MG63 (cell line): ENCODE measurements around the gene GSK3A. TPM values are rescaled to one million over a fixed set of nuclear protein-coding genes. Genes with fewer than 3 reads are reported as not detected.

Experiments
- DNase-seq: peaks from one replicate; pipeline ENCODE4 v3.0.0-alpha.2; 2020
- H3K27me3 ChIP-seq: fragments of 250-450 bp; sonication (Bioruptor Pico); 2 replicates; pipeline ENCODE4 v1.5.1; 2020; ENCODE audit warnings: mild to moderate bottlenecking, moderate library complexity
- H3K36me3 ChIP-seq: fragments of 250-450 bp; sonication (Bioruptor Pico); 2 replicates; pipeline ENCODE4 v1.5.1; 2020; ENCODE audit warnings: mild to moderate bottlenecking, moderate library complexity
- H3K4me3 ChIP-seq: fragments of 250-450 bp; sonication (Bioruptor Pico); 2 replicates; pipeline ENCODE4 v1.5.1; 2020; ENCODE audit warnings: mild to moderate bottlenecking, moderate library complexity
- H3K9me3 ChIP-seq: fragments of 250-450 bp; sonication (Bioruptor Pico); 2 replicates; pipeline ENCODE4 v1.5.1; 2020; ENCODE audit warnings: mild to moderate bottlenecking, moderate library complexity
- total RNA-seq: library from RNA; depleted of rRNA; stranded (reverse); fragments of >200 nt; shearing (Covaris generic); gene quantifications from 2 replicates; pipeline ENCODE4 v1.2.3, GENCODE V29; 2014; ENCODE audit warnings: low replicate concordance

The GSK3A gene
- total RNA-seq, 1 experiment from 2014 or later = 27.3 TPM

DNA sequence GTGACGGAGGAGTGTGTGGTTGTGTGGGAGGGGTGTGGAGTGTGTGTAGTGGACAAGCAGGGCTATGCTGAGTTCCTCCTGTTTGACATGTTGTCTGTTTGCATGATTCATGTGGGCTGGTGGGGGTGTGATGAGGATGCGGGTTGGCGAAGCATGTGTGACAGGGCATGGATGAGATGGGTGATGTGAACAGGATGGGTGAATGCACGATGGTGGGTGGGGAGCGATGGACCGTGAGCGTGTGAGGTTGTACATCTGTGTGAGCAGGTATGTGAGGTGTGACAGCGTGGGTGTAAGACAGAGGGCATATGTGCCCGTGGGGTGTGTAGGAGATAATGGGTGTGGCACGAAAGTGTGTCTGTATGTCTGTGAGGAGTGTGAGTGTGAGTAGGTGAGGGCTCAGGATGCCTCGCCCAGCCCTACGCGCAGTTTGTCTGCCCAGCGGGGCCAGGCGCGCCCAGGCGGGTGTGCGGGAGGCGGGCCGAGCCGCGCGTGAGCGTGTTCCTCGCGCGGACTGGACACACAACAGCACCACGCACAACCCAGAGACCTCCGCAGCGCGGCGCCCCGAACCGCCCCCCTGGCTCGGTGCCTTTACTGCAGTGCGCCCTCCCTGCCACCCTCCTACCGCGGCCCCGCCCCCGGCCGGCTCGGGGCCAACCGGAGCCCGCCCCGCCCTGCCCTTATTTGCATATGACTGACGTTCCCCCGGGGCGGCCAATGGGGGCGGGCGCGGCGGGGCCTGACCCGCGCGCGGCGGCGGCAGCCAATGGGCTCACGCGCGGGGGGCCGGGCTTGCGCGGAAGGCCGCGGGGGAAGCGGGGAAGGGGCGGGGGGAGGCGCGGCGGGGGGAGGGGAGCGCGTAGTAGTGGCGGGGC lies 41.0 kb upstream of the GSK3A start:
- no peaks in the 10 kb centered on the region for H3K9me3 ChIP-seq
- H3K4me3 ChIP-seq = peak overlapping the region; percentile 34
- H3K36me3 ChIP-seq = peaks cover 27% of the 10 kb centered on the region
- DNase-seq = peak; percentile 97
- no peaks in the 10 kb centered on the region for H3K27me3 ChIP-seq

DNA sequence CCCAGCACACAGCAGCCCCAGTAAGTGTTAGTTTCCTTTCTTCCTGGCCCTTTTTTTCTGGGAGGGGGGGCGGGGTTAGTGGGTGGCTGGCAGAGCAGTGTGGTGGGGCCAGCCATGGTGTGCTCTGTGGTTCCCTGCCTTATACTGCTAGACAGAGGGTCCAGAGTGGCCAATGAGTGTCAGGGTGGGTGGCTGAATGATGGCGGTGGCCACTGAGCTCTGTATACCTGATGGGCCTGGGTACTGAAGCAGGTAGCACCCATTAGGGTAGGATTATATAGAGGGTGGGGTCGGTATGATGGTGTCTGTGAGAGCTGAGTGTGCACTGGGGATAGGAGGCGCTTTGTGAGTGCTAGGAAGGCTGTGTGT lies 40.4 kb upstream of the GSK3A start:
- no peak for DNase-seq
- H3K27me3 ChIP-seq = no peaks in the 10 kb centered on the region
- H3K9me3 ChIP-seq = no peaks in the 10 kb centered on the region
- H3K4me3 ChIP-seq = no peak overlapping the region
- H3K36me3 ChIP-seq = peaks cover 21% of the 10 kb centered on the region

DNA sequence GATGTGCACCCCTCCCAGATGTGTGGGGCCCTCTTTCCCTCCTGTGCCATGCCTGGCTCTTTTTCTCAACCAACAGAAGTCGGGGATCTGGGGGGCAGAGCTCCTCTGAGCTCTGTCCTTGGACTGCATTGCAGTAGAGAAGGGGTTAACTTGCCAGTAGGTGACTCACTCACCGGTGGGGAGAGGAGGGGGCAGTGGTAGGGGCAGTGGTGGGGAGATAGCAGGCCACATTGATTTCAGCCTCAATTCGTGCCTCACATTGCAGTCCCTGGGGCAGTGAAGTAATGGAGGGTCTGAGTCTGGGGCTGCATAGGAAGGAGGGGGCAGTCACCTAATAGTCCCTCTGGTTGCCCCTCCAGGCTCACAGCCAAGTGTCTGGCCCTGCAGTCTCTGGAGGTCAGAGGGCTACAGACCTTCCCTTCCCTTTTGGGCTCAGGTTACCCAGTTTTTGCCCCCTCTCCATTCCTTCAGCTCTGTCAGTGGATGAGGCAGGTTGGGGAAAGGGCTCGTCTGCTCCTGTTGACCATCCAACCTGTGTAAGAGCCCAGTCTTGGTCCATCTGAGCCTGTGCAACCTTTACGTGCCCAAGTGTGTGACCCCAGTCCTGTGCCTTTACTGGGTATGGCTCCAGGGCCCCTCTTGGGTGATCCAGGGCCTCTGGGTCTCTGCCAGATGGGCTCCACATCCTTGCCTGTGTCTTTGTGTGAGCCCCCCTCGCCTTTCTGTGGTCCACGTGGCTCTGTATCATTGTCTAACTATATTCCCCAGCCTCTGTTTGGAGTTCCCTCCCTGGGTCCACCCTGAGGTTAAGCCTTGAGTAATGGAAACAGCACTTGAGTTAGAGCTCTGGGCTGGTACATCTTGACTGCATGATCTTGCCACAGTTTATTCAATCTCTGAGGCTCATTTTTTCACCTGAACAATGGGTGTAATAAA lies 39.7 kb upstream of the GSK3A start:
- H3K36me3 ChIP-seq = peaks cover 14% of the 10 kb centered on the region
- H3K27me3 ChIP-seq = no peaks in the 10 kb centered on the region
- H3K4me3 ChIP-seq = peak overlapping the region; percentile 67
- DNase-seq = peak; percentile 79
- no peaks in the 10 kb centered on the region for H3K9me3 ChIP-seq

DNA sequence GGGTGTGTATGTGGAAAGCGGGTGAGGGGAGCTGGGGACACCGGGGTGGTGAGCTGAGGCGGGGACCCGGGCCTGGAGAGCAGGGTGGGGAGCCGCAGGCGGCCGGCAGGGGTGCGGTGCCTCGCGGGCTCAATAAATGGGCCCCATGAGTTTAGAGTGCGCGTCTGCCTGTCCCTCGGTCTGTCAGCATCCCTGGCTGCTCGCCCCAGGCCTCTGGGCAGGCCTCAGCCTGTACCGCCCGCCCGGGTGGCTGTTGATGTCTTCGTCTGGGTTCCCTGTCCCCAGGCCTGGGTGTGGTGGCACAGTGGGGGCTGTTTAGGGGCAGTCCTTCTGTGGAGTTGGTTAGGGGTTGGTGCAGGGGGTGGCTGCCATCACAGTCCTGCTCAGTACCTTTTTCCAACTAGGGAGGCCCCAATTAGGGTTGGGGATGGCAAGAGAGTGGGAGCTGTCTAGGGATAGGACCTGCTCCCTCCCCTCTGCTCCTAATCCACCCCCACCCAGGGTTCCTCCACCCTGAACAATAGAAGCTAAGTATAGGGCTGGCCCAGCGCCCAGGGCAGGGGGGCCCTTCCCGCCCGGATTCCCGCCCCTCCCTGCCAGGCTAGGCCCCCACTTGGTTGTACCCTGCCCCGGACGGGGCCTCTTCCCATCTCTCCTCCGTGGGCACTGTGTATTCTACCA lies 38.9 kb upstream of the GSK3A start:
- DNase-seq = peak; percentile 86
- H3K36me3 ChIP-seq = peaks cover 14% of the 10 kb centered on the region
- H3K9me3 ChIP-seq = no peaks in the 10 kb centered on the region
- peak overlapping the region; percentile 67 for H3K4me3 ChIP-seq
- H3K27me3 ChIP-seq = no peaks in the 10 kb centered on the region

GRCh38 chr19:42280815-42281145 lies 38.4 kb upstream of the GSK3A start:
- H3K27me3 ChIP-seq = no peaks in the 10 kb centered on the region
- peak; percentile 91 for DNase-seq

DNA sequence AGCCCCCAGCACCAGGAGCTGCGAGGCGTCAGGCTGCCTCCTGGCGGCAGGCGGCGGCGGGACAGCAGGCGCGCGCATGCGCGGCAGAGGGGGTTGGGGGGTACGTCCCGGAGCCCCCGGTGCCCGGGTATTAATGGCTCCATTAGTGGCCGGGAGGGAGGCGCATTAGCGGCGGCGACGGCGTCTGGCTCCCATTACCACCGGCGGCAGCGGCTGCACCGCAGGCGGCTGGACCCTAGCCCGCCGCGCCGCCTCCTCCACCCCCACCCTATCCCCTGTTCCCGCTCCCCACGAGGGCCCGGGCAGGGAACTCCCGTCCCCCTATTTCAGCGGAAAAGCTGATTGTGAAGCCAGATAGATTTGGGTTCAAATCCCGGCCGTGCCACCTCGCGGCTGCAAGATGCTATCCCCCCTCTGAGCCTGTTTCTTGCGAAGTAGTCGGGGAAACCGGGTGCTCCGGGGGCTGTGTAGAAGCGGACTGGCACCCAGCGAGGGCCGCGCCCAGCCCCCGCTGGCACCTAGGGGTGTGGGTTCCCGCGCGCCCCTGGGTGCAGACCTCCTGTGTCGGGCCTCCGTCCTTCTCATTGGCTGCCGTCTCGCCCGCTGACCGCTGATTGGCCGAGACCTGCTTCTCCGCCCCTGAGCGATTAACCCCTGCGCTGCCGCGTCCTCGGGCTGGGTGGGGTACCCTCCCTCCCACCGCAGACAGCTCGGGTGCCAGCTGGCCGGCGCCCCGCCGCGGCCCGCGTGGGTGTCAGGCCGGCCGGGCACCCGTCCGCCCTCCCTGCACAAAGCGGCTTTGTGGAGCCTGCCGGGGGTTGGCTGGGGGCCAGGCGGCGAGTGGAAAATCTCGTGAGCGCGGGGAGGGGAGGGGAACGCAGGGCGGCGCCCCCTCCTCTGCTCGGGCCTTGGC lies 37.8 kb upstream of the GSK3A start:
- Histone ChIP-seq H3K27me3 (no peaks in the 10 kb centered on the region), H3K9me3 (no peaks in the 10 kb centered on the region), H3K36me3 (peaks cover 10% of the 10 kb centered on the region), H3K4me3 (peak overlapping the region; percentile 67)
- DNase-seq = peak; percentile 99

More at GRCh38 chr19:42280815-42281145, 38.4 kb upstream of the GSK3A start:
- Histone ChIP-seq H3K9me3 (no peaks in the 10 kb centered on the region), H3K4me3 (peak overlapping the region; percentile 67), H3K36me3 (peaks cover 11% of the 10 kb centered on the region)

DNA sequence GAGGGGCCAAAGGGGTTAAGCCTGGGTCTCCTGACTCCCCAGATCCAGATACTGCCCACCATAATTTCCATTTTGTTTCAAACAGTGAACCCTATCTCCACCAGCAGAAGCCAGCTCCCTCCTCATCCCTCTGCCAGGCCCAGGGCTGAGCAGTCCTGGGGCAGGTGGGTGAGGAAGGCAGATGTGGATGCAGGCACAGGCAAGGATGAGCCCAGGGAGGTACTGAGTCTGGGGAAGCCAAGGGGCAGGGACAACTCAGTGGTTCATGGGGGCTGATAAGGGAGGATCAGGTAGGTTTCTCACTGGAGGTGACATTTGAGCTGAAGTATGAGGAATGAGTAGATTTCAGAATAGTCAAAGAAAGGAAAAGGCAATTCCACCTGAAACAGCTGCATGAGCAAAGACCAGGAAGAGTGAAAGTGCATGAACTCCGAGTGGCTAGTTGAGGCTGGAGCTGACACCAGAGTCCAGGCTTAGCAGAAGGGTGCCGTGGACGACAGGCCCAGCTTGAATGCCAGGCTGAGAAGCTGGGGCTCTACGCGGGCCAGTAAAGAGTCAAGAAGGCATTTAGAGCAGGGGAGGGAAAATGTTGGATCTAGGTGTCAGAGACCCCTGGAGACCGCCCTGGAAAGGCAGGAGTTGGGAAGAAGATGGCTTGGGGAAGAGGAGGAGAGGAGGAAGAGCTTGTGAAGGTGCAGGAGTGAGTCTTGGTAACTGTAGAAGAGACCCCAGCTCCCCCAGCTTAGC lies 36.9 kb upstream of the GSK3A start:
- H3K27me3 ChIP-seq = no peaks in the 10 kb centered on the region
- peak overlapping the region; percentile 67 for H3K4me3 ChIP-seq
- DNase-seq = no peak
- H3K36me3 ChIP-seq = peaks cover 18% of the 10 kb centered on the region
- H3K9me3 ChIP-seq = no peaks in the 10 kb centered on the region

GRCh38 chr19:42278452-42279154 lies 36.2 kb upstream of the GSK3A start:
- no peaks in the 10 kb centered on the region for H3K27me3 ChIP-seq
- H3K9me3 ChIP-seq = no peaks in the 10 kb centered on the region
- peak; percentile 74 for DNase-seq
- no peak overlapping the region; the same call in 1 of the 2 replicates for H3K4me3 ChIP-seq
- peaks cover 26% of the 10 kb centered on the region for H3K36me3 ChIP-seq

- peak; percentile 93 for DNase-seq
- Histone ChIP-seq H3K27me3 (no peaks in the 10 kb centered on the region), H3K36me3 (peaks cover 27% of the 10 kb centered on the region), H3K4me3 (no peak overlapping the region; the same call in 1 of the 2 replicates), H3K9me3 (no peaks in the 10 kb centered on the region)
These were observed 35.5 kb upstream of the GSK3A start for GRCh38 chr19:42277821-42278451.

DNA sequence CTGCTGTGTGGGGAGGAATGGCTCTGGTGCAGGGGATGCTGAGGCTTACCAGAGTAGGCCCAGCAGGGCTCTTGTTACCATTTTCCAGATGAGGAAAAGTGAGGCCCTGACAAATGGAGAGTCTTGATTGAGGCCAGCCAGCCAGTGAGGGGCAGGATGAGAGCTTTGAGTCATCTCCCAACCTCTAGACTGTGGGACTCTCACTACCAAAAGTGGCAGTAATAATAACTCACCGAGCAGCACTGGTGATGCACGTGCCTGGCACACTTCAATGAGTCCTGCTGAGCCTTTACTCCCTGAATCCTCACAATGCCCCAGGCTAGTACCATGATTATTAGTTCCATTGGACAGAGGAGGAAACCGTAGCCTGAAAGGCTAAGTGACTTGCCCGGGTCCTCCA lies 34.4 kb upstream of the GSK3A start:
- Histone ChIP-seq H3K36me3 (peaks cover 36% of the 10 kb centered on the region), H3K4me3 (no peak overlapping the region), H3K9me3 (no peaks in the 10 kb centered on the region), H3K27me3 (no peaks in the 10 kb centered on the region)
- peak; percentile 75 for DNase-seq

GRCh38 chr19:42276284-42276683 lies 33.9 kb upstream of the GSK3A start:
- Histone ChIP-seq H3K4me3 (no peak overlapping the region), H3K36me3 (peaks cover 37% of the 10 kb centered on the region), H3K27me3 (no peaks in the 10 kb centered on the region), H3K9me3 (no peaks in the 10 kb centered on the region)
- DNase-seq = no peak

- Histone ChIP-seq H3K4me3 (no peak overlapping the region), H3K9me3 (no peaks in the 10 kb centered on the region), H3K36me3 (peaks cover 37% of the 10 kb centered on the region), H3K27me3 (no peaks in the 10 kb centered on the region)
- DNase-seq = no peak
These were observed 33.1 kb upstream of the GSK3A start for GRCh38 chr19:42275517-42275916.

DNA sequence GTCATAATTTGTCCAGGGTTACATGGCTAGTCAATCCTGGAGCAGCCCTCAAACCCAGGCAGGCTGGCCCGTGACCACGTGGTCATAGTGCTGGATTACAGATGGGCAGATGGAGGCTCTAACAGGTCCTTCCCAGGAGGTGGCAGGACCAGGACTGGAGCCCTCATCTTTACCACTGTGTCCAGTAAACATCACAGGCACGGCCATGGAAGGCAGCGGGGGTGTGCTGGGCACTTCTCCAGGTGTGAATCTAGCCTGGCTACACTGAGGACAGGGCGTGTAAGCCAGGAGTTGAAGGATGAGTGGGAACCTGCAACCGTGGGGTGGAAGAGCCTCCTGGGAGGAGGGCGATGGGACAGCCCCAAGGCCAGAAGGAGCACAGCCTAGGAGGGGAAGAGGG lies 32.7 kb upstream of the GSK3A start:
- peaks cover 37% of the 10 kb centered on the region for H3K36me3 ChIP-seq
- H3K4me3 ChIP-seq = no peak overlapping the region
- H3K9me3 ChIP-seq = no peaks in the 10 kb centered on the region
- no peak for DNase-seq
- no peaks in the 10 kb centered on the region for H3K27me3 ChIP-seq

DNA sequence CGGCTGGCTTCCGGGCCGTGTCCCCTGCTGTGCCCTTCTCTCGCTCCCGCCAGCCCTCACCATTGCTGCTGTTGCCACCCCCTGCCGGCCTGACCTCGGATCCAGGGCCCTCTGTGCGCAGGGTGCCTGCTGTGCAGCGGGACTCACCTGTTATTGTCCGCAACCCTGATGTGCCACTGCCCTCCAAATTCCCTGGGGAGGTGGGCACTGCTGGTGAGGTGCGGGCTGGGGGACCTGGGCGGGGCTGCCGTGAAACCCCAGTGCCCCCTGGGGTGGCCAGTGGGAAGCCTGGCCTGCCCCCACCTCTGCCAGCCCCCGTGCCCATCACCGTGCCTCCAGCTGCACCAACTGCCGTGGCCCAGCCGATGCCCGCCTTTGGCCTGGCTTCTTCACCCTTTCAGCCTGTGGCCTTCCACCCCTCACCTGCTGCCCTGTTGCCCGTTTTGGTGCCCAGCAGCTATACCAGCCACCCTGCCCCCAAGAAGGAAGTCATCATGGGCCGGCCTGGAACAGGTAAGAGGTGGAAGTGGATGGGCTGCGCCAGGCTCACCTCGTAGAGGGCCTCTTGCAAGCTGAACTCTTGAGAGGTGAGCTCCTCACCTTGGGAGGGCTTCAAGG lies 31.8 kb upstream of the GSK3A start:
- Histone ChIP-seq H3K9me3 (no peaks in the 10 kb centered on the region), H3K36me3 (peaks cover 37% of the 10 kb centered on the region), H3K4me3 (no peak overlapping the region), H3K27me3 (no peaks in the 10 kb centered on the region)
- no peak for DNase-seq
